Measurements from ENCODE around the gene KRT83. TPM values are rescaled to one million over a fixed set of nuclear protein-coding genes. Genes with fewer than 3 reads are reported as not detected.

Gene KRT83
- total RNA-seq, 1 donor from 2014 or later: not detected

DNA sequence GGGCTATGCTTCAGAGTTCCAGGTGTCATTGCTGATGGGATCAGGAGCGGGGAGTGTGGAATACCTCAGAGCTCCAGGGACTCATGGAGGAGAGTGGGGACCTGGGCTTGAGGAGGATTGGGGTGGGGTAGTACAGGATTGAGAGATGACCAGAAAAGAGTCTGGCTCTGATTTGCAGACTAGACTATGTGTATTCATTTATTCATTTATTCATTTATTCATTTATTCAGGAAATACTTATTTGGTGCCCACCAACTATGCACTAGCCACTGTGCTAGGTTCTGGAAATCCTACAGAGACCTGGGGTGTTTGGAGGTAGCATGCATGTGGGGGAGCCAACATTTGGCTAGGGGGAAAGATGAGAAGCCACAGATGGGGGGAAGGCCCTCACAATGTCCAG lies 871 bp upstream of the KRT83 start:
- H3K27me3 ChIP-seq (ENCODE audit: control insufficient read depth, insufficient read depth, low read length): peaks cover 5% of the 10 kb centered on the region
- TF ChIP-seq, protein P1, sequence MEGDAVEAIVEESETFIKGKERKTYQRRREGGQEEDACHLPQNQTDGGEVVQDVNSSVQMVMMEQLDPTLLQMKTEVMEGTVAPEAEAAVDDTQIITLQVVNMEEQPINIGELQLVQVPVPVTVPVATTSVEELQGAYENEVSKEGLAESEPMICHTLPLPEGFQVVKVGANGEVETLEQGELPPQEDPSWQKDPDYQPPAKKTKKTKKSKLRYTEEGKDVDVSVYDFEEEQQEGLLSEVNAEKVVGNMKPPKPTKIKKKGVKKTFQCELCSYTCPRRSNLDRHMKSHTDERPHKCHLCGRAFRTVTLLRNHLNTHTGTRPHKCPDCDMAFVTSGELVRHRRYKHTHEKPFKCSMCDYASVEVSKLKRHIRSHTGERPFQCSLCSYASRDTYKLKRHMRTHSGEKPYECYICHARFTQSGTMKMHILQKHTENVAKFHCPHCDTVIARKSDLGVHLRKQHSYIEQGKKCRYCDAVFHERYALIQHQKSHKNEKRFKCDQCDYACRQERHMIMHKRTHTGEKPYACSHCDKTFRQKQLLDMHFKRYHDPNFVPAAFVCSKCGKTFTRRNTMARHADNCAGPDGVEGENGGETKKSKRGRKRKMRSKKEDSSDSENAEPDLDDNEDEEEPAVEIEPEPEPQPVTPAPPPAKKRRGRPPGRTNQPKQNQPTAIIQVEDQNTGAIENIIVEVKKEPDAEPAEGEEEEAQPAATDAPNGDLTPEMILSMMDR (IDR thresholded peaks at IDR 0.05; ENCODE audit: insufficient read depth, low read length, severe bottlenecking): no peak
- FAIRE-seq: no peak
- DNase-seq (ENCODE audit: low read depth): no peak
- no peaks in the 10 kb centered on the region for H3K36me3 ChIP-seq (ENCODE audit: control insufficient read depth, insufficient read depth, low read length)
- no peak overlapping the region for H3K4me3 ChIP-seq (ENCODE audit: low read depth, low read length)

DNA sequence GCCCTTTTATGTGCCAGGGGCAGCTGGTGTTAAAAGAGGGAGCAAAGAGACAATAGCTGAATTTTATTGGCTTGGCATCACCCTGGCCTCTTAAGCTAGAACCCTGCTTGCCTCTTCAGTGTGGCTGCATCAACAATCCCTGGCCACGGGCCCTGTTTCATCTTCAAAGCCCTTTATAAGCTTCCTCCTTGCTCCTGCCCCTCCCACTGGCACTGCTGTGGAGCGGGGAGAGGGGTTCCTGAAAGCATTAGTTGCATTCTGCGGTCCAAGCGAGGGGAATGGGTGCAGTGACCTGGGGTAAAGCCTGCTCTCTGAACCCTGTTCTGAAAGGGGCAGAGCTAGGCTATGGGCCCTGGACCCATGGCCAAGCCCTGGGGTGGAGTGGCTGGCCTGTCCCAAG lies 220 bp upstream of the KRT83 start:
- TF ChIP-seq, protein P1 (IDR thresholded peaks at IDR 0.05; ENCODE audit: insufficient read depth, low read length, severe bottlenecking): no peak
- no peak overlapping the region for H3K4me3 ChIP-seq (ENCODE audit: low read depth, low read length)
- no peak for FAIRE-seq

DNA sequence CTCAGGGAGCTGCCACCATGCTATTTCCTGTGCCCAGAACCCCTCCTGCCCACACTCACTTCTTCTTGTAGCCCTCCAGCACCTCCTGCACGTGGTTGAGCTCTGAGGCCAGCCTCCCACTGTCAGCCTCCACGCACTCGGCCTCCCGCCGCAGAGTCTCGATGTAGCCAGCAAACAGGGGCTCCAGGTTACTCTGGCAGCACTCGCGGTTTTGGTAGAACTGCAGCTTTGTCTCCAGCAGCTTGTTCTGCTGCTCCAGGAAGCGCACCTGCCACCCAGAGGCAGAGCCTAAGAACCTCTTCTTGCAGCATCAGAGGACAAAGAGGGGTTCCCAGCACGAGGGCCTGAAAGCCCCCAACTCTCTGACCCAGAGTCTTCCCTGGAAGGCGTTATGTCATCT lies 2.1 kb downstream of the KRT83 start:
- Histone ChIP-seq H3K36me3 (ENCODE audit: control insufficient read depth, insufficient read depth, low read length) (no peaks in the 10 kb centered on the region), H3K27me3 (ENCODE audit: control insufficient read depth, insufficient read depth, low read length) (peaks cover 5% of the 10 kb centered on the region), H3K4me3 (ENCODE audit: low read depth, low read length) (no peak overlapping the region)
- no peak for FAIRE-seq
- no peak for DNase-seq (ENCODE audit: low read depth)
- TF ChIP-seq, protein P1 (IDR thresholded peaks at IDR 0.05; ENCODE audit: insufficient read depth, low read length, severe bottlenecking): peak; percentile 35

More for the DNA sequence above, 220 bp upstream of the KRT83 start:
- DNase-seq (ENCODE audit: low read depth): no peak
- Histone ChIP-seq H3K36me3 (ENCODE audit: control insufficient read depth, insufficient read depth, low read length) (no peaks in the 10 kb centered on the region), H3K27me3 (ENCODE audit: control insufficient read depth, insufficient read depth, low read length) (peaks cover 5% of the 10 kb centered on the region)

DNA sequence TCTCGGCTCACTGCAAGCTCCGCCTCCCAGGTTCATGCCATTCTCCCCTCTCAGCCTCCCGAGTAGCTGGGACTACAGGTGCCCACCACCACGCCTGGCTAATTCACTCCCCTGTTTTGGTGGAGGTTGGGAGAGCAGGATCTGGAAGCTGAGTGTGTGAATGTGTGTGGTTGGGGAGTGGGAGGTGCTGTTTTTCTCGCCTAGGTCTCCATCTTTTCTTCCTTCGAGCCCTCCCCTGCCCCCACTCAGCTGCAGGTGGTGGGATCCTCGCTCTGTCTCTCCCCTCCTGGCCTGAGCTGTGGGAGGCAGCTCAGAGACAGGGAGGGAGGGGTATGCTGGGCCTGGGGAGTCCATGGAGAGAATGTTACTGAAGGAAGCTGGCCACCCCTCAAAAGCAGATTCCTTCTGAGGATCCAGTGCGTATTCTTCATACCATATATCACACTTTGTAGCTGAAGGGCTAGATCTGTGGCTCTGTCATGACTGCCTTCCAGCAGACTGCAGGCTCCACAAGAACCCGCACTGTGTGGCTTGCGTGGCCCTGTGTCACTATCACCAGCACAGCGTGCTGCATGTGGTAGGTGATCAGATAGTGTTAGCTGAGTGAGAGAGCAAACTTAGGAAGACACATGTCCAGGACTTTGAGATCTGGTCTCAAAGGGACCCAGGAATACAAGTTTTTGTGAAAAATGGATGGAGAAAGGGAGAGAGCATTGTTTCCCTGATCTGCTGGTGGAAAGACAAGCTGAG lies 2.8 kb downstream of the KRT83 start:
- Histone ChIP-seq H3K27me3 (ENCODE audit: control insufficient read depth, insufficient read depth, low read length) (peaks cover 5% of the 10 kb centered on the region), H3K36me3 (ENCODE audit: control insufficient read depth, insufficient read depth, low read length) (no peaks in the 10 kb centered on the region), H3K4me3 (ENCODE audit: low read depth, low read length) (no peak overlapping the region)
- TF ChIP-seq, protein P1 (IDR thresholded peaks at IDR 0.05; ENCODE audit: insufficient read depth, low read length, severe bottlenecking): no peak
- FAIRE-seq (peak; percentile 86), DNase-seq (ENCODE audit: low read depth) (no peak)

DNA sequence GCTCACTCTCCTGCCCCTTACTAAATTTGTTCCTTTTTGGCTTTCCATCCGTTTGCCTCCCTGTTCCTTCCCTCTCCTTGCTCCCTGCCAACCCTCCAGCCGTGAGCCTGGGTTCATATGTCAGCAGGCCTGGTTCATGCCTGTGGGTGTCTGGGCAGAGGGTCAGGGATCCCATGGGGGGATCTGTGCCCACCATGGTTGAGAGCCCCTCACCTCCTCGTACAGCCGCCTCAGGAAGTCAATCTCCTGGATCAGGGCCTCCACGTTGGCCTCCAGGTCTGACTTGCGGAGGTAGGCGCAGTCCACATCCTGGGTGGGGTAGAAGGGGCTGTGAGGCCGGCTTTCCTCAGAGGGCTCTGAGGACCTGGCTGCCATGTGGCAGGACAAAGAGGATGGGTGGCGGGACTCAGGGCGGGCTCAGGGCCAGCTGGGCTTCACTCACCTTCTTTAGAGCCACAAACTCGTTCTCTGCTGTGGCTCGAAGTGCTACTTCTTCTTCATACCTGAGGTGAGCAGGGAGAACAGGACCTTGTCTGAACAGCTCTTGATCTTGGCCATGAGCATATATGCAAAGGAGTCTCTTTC lies 3.6 kb downstream of the KRT83 start:
- H3K36me3 ChIP-seq (ENCODE audit: control insufficient read depth, insufficient read depth, low read length): no peaks in the 10 kb centered on the region
- TF ChIP-seq, protein P1 (IDR thresholded peaks at IDR 0.05; ENCODE audit: insufficient read depth, low read length, severe bottlenecking): no peak
- no peak for DNase-seq (ENCODE audit: low read depth)
- FAIRE-seq: no peak
- no peak overlapping the region for H3K4me3 ChIP-seq (ENCODE audit: low read depth, low read length)
- peaks cover 5% of the 10 kb centered on the region for H3K27me3 ChIP-seq (ENCODE audit: control insufficient read depth, insufficient read depth, low read length)

All from bronchial epithelial cell (primary cell).